Activated T-cell treated with anti-CD3 and anti-CD28 coated beads, Interleukin-2, amount 50 U/mL, for 1 hour (primary cell): ENCODE measurements around the gene PARP14.
"Not testable (repeated sequence)": the region's sequence is repeated elsewhere in the genome, so short reads cannot be mapped to it uniquely, and the experiment has no call there.

Experiments
- DNase-seq: peaks from one replicate; pipeline ENCODE4 v3.0.0-alpha.2; 2020

The PARP14 gene, protein sequence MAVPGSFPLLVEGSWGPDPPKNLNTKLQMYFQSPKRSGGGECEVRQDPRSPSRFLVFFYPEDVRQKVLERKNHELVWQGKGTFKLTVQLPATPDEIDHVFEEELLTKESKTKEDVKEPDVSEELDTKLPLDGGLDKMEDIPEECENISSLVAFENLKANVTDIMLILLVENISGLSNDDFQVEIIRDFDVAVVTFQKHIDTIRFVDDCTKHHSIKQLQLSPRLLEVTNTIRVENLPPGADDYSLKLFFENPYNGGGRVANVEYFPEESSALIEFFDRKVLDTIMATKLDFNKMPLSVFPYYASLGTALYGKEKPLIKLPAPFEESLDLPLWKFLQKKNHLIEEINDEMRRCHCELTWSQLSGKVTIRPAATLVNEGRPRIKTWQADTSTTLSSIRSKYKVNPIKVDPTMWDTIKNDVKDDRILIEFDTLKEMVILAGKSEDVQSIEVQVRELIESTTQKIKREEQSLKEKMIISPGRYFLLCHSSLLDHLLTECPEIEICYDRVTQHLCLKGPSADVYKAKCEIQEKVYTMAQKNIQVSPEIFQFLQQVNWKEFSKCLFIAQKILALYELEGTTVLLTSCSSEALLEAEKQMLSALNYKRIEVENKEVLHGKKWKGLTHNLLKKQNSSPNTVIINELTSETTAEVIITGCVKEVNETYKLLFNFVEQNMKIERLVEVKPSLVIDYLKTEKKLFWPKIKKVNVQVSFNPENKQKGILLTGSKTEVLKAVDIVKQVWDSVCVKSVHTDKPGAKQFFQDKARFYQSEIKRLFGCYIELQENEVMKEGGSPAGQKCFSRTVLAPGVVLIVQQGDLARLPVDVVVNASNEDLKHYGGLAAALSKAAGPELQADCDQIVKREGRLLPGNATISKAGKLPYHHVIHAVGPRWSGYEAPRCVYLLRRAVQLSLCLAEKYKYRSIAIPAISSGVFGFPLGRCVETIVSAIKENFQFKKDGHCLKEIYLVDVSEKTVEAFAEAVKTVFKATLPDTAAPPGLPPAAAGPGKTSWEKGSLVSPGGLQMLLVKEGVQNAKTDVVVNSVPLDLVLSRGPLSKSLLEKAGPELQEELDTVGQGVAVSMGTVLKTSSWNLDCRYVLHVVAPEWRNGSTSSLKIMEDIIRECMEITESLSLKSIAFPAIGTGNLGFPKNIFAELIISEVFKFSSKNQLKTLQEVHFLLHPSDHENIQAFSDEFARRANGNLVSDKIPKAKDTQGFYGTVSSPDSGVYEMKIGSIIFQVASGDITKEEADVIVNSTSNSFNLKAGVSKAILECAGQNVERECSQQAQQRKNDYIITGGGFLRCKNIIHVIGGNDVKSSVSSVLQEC (N-terminal part only)

DNA sequence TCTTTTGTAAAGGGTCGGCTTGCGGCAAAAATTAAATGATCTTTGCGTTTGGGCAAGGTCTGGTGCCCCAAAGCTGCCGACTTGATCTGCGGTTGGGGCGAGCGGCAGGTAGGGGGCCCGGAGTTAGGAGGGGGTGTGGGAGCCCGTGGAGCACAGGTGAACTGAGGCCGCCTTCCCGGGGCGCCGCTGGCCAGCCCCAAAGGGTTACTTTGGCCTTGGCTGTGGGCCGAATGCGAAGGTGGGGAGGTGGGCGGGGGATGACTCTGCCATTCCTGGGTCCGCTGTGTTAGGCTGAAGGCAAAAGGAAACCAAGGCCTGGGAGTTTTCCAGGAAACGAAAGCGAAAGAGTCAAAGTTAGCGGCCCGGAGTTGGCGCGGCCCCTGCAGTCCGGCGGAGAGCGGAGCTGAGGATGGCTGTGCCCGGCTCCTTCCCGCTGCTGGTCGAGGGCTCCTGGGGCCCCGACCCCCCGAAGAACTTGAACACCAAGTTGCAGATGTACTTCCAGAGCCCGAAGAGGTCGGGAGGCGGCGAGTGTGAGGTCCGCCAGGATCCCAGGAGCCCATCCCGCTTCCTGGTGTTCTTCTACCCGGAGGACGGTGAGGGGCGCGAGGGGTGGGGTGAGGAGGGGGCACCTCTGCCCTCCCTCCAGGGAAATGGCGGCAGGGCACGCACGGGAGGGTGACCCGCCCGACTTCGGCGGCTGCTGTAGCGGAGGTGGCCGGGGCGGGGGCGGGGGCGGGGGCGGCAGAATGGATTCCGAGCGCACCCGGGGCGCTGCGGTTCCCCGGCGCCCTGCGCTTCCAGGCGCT lies at the start of gene PARP14:
PARP14 (plus strand) TSS at position 365 of the 809 bp plus-strand sequence; CDS start at position 410, 45 bp downstream.
- DNase-seq: peak; percentile 71

- DNase-seq: no peak
Measured at GRCh38 chr3:122635789-122636188, 44.9 kb upstream of the PARP14 start.

DNA sequence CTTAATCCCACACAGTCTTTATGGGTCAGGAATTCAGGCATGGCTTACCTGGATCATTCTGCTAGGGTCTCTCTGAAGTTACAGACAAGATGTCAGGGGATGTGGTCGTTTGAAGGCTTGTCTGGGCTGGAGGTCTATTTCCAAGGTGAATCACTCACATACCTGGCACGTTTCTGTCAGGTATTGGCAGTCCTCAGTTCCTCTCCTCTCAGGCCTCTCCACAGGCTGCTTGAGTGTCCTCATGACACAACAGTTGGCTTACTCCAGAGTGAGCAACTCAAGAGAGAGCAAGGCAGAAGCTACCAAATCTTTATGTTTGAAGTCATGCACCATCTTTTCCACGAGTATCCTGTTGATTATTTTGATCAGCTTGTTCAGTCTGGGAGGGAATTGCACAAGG lies 43.9 kb upstream of the PARP14 start:
- no peak for DNase-seq

DNA sequence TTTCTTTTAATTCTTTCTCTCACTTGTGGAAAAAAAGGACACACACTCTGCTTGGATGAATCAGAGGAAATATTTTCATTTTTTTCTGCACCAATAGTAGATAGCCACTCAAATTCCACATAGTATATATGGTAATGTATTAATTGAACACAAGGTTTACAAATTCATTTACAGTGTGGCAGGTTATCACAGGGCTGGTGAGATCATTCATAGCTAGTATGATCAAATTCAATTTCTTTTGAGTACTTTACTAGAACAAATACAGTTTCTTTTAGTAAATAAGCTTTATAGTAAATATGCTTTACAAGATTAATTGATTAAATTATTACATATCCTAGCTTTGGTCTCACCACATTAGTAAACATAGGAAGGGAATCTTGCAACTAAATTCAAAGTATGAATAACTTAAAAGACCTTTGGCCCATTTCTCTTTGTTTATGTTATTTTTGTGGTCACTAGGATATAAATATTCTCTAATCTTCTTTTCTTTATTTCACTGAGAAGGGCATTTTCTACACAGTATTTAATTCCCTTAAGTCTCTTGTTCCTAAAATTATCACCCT lies 40.1 kb upstream of the PARP14 start:
- DNase-seq: no peak

- no peak for DNase-seq
Measured at GRCh38 chr3:122642935-122643334, 37.7 kb upstream of the PARP14 start.

DNA sequence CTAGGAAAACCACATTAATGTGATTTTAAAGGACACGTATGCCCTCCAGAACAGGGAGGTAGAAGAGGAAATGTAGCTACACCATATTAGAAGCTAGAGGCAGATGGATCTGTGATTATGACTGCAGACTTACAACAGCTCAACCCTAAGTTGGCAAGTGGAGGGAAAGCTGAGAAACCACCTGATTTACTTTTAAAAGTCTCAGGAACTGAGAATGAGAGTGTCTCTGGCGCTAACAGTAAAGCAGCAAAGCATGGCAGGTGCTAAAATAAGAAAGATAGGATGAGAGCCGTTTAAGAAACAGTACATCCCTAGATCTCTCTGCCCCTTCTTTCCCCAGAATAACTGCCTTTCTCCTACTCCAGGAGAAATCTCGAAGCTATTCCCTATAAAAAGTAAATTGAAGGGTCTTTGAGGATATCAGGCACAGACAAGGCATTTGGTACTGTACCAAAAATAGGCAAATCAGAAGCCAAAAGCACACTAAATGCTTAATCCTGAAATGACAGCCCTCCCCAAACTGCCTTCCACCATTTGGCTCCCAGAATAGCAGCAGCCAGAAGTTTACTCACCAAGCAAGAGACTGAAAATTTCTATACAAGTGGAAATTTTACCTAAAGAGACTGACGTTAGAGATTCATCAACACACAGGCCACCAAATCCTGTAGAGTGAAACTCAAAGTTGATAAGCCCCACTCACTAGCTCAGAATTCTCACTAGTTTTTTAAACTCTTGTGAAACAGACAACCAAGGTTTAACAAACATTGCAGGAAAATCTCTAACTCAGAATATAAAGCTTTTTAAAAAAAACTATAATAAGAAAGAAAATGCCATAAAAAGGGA lies 34.3 kb upstream of the PARP14 start:
- no peak for DNase-seq

GRCh38 chr3:122651233-122651907 lies 29.3 kb upstream of the PARP14 start:
- not testable (repeated sequence) for DNase-seq

DNA sequence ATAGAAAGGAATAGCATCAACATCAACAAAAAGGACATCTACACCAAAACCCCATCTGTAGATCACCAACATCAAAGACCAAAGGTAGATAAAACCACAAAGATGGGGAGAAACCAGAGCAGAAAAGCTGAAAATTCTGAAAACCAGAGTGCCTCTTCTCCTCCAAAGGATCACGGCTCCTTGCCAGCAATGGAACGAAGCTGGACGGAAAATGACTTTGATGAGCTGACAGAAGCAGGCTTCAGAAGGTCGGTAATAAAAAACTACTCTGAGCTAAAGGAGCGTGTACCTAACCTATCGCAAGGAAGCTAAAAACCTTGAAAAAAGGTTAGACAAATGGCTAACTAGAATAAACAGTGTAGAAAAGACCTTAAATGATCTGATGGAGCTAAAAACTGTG lies 28.7 kb upstream of the PARP14 start:
- not testable (repeated sequence) for DNase-seq

GRCh38 chr3:122658336-122658735 lies 22.3 kb upstream of the PARP14 start:
- DNase-seq: not testable (repeated sequence)

DNA sequence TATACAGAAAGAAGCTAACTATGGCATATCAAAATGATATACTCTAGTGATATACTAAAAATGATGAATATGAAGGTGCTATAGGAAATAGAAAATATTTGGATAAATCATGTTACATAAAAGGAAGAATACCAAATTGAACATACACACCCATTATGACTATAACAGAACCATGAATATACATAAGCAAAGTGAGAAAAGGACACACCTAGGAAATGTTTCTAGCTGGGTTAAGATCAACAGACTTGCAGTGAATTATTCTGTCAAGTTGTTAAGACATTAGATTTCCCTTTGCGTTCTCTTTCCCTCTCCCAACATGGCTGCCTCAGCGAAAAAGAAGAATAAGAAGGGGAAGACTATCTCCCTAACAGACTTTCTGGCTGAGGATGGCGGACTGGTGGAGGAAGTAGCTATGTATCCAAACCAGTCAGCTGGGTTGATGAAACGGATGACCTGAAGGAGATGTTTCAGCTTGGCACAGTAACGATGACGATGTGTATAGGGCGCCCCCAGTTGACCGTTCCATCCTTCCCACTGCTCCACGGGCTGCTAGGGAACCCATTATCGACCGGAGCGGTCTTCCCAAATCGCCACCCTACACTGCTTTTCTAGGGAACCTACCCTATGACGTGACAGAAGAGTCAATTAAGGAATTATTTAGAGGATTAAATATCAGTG lies 20.2 kb upstream of the PARP14 start:
- no peak for DNase-seq

GRCh38 chr3:122661633-122662032 lies 19.0 kb upstream of the PARP14 start:
- no peak for DNase-seq

- DNase-seq: no peak
Measured at GRCh38 chr3:122662505-122662904, 18.1 kb upstream of the PARP14 start.

DNA sequence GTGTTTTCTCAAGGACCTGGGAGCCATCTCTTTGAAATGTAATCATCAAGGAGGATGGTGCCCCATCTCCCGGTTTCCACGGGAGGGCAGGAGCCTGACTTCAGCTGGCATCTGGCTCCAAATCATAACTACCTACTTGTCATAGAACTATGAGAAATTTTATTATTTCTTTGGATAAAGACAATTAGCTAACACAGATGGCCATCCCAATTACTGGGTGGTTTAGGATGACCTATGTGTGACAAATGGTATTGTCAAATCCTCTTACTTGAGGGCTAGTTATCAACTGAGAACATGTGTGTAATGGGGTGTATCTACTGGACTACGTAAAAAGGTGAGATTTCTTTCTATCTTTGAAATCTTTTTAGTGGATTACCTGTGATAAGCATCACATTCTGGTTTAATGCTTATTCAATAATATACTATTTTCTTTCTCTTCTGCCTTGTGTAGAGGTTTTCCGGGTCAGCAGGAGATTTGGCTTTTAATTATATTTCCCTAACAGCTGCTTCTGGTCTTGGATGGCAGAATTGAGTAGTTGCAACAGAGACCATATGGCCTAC lies 15.3 kb upstream of the PARP14 start:
- DNase-seq: no peak

DNA sequence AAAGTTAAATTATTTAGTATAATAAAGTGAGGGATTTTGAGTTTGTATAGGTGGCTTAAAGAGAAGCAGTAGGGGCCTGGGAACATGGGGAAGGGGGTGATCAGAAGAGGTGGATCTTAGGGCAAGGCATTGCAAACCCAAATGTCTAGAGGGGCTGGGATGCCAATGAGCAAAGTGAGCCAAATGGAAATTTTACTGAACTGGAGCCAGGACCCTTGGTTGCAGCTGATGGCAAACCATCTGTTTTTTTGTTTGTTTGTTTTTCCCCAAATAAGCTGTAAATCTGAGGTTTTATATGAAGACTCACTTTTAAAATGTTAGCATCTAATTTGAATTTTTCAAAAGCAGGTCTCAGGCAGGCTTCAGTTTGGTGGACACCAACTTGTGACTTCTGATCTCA lies 14.8 kb upstream of the PARP14 start:
- no peak for DNase-seq

- no peak for DNase-seq
Measured at GRCh38 chr3:122668930-122669730, 11.5 kb upstream of the PARP14 start.

DNA sequence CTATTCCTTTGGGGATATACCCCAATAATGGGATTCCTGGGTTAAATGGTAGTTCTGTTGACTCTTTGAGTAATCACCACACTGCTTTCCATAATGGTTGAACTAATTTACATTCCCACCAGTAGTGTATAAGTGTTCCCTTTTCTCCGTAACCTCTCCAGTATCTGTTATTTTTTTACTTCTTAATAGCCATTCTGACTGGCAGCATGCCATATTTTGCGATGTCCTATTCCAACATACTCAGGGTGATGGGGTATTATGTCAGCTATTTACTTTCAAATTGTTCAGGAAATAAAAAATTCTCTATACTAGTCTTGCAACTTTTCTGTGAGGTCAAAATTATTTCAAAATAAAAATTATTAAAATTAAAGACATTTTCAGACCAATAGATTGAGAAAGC lies 9.1 kb upstream of the PARP14 start:
- DNase-seq: no peak

GRCh38 chr3:122674339-122674738 lies 6.3 kb upstream of the PARP14 start:
- DNase-seq: no peak

DNA sequence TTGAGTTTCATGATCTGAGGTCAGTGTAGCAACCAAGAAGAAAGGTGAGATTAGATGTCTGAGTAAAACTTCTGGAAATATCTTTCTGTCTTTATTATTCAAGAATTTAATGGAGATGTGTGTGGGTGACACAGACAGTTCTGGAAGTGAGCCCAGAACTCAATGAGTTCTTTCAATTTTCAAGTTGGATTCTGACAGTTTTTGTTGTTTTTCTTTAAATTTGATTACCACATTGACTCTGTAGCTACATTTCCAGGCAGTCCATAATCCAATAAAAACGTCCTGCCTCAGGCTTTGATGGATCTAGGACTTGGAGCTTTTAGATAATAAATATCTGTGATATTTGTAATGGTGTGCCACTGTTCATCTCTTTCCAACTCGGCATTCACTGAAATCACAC lies 3.9 kb upstream of the PARP14 start:
- DNase-seq: no peak
